Measurements from ENCODE around the gene ZFHX2.
A peak's percentile ranks its signal among the peaks of the same experiment; 100 is the strongest.

The ZFHX2 gene

DNA sequence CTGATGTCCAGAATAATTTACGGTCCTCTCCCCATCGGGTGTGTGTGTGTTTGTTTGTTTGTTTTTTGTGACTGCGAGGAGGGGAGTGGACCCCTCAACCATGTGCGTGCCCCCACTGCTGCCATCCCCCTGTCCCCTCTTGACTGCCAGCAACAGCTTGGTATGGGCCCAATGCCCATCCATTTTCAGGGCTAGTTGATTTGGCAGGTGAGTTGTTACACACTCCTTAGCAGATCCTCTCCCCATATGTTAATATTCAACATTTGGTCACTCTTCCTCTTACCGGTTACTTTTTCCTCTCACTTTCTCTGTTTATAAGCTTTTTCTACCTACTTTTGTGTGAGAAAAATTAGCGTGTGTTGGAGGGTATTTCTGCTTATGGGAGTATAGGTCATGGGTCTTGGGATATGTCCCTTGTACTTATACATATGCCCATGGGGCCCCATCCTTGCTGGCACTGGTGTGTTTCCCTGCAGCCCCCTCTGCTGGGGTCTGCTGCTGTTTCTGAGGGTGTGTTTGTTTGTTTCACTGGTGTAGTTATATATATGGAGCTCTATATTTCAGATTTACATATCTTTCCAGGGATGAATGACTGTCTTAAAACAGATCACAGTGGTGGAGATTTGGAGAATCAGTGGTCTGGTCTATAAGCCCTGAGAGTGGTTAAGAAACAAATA is 33.8 kb downstream of the ZFHX2 start:
- no peak for DNase-seq

DNA sequence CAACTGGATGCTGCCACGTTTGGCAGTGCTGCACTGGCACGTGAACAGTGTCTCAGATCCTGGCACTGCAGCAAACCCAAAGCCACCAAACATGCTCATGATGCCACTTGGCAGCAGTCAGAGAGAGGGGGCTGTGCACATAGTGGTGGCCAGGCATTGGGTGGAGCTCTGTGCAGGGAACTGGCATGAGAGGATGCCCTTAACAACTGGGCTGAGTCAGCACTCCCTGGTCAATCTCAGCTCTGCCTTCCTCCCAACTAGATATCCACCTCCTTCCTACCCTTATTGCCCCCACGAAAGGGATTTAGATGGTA is 37.0 kb downstream of the ZFHX2 start:
- DNase-seq = no peak

DNA sequence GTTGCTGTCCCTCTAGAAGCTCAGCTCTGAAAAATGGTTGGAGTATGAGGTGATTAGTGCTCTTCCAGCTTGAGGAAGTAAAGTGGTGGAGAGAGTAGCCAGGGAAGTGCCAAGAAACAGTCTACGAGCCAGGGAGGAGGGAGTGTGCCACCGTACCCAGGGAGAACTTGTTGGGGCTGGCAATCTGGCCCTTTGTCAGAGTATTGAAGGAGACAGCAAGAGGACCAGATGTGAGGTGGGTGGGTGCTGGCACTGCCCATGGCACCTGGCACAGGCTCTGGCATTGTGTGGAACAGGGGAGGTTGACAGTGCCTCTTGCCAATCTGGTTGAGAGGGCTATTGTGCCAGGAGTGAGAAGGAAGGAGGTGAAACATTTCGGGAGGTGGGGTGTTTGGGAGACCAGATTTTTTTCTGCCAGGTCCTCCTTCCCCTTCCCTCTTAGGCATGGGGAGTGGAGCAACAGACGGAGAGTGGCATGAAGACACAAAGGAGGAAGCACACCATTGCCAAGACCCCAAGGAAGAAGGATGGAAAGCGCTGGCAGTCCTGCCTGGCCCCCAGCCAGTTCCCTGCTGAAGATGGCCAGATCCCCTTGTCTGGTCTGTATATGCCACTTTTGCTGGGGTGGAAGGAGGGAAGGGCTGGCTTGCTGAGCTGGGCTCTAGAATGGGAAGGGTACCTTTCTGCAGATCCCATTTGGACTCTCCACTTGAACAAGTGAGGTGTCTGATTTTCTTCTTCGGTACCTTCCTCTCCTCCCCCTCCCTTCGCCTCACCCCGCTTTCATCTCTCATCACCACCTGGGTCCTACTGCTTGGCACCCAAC is 37.5 kb downstream of the ZFHX2 start:
- DNase-seq = peak; percentile 71

DNA sequence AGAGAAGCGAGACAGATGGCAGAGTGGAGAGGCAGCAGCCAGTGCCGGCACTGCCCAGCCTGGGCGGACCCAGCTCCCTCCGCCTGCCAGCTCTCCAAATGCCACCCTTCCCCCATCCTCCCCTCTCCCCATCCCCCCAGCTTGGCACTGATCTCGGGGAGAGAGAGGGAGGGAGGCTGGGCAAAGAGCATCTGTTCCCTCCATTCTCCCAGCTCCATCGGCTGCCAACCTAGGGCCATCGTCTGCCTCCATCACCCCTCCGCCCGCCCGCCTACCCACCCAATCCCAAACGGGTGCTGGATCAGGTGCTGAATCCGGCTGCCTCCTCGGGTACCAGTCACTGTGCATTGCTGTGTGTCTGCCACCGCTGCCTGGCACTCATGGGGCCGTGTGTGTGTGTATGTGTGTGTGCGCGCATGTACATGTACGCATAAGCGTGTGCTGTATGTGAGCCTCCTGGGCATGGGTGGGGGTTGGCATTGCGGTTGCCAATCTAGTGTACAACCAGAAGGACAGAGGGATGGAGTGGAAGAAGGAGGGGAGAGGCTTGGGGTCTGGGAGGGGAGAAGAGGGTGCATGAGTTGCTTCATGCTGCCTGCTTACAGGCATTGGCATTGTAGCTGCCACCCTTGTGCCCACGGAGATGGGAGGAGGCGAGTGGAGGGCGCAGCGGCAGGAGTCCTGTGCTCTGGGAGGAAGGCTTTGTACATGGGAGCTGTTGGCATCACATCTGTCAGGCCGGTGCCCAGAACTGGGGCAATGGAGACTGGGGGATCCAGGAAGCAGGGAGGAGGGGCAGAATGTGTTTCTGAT is 38.4 kb downstream of the ZFHX2 start:
- DNase-seq = peak; percentile 98

DNA sequence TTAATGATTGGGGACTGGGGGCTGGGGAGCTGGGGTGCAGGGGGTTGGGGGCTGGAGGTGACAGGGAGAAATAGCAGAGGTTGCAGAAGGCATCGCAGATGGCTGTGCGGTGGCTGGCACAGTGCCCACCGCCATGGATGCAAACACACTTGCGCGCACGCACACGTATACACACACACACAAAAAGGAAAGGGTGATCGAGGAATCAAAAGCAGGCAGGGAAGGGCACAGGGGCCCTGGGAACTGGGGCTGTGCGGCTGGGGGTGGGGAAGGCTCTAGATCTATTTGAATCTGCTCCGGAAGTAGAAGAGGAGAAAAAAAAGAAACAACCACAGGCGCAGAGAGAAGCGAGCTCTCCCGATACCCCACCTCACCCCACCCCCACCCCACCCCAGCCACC is 39.4 kb downstream of the ZFHX2 start:
- DNase-seq = peak; percentile 99

DNA sequence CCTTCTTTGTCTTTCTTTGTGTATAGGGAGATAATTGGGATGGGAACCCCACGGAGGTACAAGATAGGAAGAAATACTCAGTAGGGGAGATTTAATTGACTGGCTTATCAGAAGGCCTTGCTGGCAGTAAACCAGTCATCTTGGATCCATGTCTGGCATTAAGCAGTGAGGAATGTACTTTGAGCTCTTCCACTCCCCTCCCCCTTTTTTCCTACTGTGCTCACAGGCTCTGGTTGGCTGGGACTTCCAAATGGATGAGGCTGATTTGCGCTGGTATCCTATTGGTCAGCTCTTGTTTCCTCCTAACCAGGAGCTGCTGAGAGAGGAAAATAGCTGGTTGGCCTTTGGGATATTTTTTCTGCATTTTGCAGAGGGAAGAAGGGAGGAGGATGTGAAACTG is 57.3 kb downstream of the ZFHX2 start:
- no peak for DNase-seq

DNA sequence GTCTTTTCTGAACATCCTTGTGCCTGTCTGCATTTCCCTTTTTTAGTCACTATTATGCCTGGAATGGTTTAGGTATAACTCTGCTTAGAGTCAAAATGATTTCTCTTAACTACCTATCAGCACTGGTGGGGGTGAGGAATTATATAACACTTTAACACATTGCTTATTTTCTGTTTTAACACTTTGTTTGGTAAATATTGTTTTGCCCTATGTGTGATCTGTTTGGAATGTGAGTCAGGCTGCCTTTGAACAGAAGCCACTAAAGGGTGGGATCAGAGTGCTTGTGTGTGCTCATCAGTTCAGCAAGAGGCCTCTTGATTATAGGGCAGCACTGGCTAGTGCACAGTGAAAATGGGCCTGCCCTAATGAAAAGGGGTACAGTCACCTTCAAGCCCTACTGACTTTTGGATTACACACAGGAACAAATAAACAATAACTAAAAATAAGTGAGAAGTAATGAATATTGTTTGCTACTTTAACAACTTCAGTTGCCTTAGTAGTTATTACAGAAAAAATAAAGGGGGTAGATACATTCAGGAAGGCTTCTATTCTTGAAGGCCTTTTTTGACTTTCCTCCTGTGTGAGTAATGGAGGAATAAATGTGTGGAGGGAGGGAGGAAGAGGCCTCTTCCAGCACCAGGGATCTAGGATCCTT is 58.8 kb downstream of the ZFHX2 start:
- DNase-seq = no peak

DNA sequence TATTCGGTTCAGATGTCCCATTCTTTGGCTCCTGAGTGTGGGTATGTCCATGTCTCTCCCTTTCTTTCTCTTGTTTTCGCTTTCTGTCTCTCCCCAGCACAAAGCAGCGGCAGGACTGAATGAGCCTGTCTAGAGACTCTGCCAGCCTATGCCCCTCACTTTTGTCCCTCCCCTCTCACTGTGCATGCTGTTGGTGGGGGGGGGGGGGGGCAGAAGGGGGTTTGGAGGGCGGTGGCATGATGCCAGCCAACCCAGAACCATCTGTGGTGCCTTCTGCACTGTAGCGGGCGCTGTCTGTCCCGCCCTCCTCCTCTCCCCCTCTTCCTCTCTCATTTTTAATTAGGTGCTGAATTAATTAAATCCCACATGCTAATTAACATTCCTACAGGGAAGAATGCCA is 64.3 kb downstream of the ZFHX2 start:
- DNase-seq = peak; percentile 87

DNA sequence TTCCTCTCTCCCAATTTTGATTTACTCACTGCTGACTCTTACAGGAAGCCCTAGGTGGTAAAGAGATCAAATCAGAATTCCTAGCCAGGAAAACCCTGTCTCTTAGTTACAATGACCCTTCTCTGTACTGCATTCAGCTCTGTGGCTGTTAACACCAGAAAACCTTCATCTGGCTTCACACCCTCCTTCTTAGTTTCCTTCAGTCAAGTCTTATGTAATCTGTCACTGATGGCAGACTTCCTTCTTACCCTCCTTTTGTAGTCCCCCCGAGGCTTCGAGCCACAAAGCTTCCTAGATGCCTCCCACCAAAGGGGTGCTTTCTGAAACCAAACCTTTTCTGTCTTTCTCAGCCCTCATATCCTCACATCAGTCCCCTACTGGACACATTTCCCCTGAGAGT is 65.5 kb downstream of the ZFHX2 start:
- no peak for DNase-seq

DNA sequence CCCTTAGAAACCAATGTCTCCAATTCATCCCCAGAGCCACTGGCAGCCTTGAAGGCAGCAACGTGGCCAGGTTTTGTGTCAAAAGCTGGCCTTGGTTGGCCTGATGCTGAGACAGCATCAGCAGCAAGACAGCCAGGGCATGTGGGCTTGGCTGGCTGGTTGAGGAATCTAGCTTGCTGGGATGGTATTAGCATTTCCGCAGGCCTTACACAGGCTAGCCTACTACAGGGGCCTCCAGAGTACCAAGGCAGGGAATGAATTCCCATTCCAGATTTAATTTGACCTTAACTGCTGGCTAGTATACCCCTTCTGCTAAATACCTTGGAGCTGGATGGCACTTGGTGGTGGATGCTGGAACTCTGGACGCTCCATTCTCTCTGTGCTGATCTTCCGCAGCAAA is 66.2 kb downstream of the ZFHX2 start:
- DNase-seq = no peak

DNA sequence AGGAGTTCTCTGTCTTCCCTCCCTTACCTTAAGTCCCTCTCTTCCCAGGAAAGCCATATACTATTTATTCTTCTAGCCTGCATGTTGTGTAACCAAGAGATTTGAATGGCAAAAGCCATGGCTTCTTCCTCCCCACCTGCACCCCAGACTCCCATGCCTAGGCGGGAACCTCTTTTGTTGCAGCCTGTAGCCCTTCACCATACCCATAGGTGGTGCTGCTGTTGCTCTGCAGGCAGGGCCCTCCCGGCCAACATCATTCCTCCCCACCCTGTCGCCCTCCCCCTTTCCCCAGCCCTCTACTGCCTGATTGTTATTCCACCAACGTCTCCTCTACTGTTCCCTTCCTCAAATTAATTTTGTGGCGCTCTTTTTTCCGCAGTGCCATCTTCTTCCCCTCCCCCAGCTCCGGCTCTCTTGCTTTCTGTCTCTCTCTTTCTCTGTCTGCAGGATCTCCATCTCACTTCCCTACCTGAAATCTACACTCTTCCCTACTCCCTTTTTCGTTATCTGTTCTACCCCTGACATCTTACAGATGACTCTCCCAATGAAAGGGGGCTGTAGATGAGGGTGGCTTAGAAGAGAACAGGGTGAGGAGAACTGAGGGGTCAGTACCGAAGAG is 68.2 kb downstream of the ZFHX2 start:
- DNase-seq = peak; percentile 80

DNA sequence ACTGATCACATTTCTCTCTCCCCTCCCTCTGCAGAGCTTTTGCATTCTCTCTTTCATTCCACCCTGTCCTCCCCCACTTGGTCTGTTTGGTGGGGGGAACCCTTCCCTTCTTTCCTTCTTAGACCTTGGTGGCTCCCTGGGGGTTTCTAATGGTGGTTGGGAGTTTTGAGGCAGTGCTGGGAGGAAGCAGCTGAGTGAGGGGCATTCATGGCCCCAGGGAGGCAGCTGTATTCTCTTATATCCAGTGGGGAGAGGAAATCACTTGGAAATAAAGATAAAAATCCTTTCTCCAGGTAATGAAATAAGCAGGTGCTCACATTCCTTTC is 68.8 kb downstream of the ZFHX2 start:
- peak; percentile 26 for DNase-seq

DNA sequence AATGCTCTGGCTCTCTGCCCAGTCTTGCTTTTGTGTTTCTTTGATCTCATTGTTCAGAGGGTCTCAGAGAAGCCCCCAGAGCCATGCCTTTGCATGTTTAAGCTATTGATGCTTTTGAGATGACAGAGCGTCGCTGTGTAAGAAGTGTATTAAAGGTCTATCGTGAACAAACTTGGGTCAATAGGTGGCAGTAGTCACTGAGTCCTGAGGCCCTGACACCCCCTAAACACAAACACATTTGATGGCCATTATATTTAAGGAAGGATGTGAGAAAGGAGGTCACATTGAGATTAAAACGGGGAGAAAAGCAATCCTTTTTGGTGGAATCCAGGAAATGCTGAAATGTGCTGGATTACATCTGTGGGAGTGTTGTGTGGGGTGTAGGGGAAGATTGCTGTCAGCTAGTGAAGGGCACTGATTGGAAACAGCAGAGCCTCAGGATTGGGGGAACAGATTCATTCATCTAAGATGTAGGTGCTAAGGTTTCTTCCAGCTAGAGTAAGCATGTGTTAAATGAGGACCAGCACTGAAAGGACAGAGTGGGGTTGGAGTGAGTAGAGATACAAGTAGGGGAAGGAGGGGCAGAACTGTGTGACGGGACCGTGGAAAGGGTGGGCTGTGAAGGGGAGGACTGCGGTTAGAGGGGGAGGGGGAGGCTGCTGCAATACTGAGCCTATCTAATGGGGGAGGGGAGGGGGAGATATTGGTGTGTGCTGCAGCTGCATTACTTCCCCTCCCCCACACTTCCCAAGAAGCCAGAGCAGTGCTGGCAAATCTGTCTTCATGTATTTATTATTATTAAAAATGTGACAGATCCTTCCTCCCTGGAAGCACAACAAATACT is 69.4 kb downstream of the ZFHX2 start:
- DNase-seq = no peak

DNA sequence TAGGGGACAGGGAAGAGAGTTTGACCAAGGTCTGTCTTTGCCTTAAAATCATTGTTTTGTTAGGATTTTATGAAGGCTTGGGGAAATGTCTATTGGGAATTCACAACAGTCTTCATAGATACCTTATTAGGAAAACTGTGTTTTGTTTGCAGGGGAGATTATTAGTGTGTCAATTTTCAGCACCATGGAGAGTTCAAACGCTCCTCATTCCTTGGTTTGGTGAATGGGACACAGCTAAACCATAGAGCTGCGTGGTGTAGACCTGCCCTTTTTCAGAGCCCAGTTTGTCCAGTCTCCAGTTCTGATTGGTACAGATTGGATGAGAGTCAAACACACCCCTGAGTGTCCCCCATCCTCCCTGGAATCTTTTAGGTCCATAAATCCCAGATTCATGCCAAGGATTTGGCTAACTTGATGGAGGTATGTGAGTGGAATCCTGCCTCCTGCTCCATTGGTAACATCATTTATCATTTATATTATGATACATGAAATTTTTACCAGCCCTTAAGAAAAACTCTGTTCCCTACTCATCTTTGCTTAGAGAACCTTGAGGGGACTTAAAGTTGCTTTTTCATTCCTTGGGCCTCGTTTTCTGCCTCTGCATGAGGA is 70.1 kb downstream of the ZFHX2 start:
- no peak for DNase-seq

DNA sequence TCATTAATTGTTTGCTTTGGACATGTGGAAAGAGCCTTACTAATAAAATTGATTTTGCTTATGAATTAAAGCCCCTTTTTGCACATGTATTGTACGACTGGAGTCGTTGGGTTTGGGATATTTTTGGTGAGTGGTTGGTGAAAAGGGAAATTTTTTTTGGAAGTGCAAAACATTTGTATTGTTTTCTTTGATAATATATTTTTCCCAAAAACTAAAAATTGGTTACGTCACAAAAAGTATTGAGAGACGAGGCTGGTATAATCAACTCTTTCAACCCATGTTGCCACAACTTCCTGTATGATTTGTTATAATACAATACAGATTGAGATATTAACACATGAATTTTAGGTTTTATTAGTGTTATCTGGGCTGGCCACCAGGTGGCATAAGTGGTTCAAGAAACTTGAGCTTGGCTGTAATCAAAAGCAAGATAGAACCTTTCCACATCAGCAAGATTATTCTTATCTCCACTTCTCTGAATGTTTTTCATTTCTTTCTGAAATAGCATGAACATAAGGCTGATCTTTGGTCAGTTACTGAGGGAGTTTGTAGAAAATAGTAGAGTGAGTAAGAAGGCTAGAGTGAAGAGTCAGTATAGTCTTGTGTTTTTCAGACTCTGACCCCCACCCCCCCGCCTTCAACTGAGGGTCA is 73.3 kb downstream of the ZFHX2 start:
- DNase-seq = peak; percentile 81

DNA sequence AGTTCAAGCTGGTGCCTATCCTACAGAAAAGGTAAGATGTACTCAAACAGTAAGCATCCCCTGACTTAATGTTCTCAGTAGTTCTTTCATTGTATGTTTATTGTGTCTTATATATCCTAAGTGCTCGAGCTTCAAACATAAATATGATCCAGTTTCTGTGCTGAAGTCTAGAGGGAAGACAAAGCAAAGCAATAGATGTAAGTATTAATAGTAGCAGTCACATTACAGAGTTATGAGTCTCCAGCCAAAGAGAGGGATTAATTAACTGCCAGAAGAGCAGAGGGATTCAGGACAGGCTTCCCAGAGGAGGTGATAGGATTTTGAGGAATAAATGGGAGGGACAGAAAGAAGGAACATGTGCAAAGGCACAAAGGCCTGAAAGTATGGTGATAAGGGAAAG is 80.6 kb downstream of the ZFHX2 start:
- DNase-seq = no peak
